ENCODE data around the gene AMPD2.

AMPD2 gene

GRCh38 chr1:109616391-109616790 is 3.2 kb upstream of the AMPD2 start:
- no peak for DNase-seq (ENCODE audit: extremely low read depth in 1 of 2, low read depth in 1 of 2)

- no peak for DNase-seq (ENCODE audit: extremely low read depth in 1 of 2, low read depth in 1 of 2)
Observed at GRCh38 chr1:109617291-109617801, 2.3 kb upstream of the AMPD2 start.

- DNase-seq (ENCODE audit: extremely low read depth in 1 of 2, low read depth in 1 of 2): no peak
Observed at GRCh38 chr1:109618661-109619575, 719 bp upstream of the AMPD2 start.

- DNase-seq (ENCODE audit: extremely low read depth in 1 of 2, low read depth in 1 of 2): no peak
Observed at GRCh38 chr1:109620401-109620791, 759 bp downstream of the AMPD2 start.

GRCh38 chr1:109620841-109621286 is 1.2 kb downstream of the AMPD2 start:
- DNase-seq (ENCODE audit: extremely low read depth in 1 of 2, low read depth in 1 of 2): peak; percentile 93 to 99

GRCh38 chr1:109621379-109622136 is 1.9 kb downstream of the AMPD2 start:
- DNase-seq (ENCODE audit: extremely low read depth in 1 of 2, low read depth in 1 of 2): no peak

- DNase-seq (ENCODE audit: extremely low read depth in 1 of 2, low read depth in 1 of 2): no peak
Observed at GRCh38 chr1:109622137-109622892, 2.7 kb downstream of the AMPD2 start.

GRCh38 chr1:109622895-109623294 is 3.3 kb downstream of the AMPD2 start:
- no peak for DNase-seq (ENCODE audit: extremely low read depth in 1 of 2, low read depth in 1 of 2)

GRCh38 chr1:109623601-109624161 is 4.0 kb downstream of the AMPD2 start:
- no peak for DNase-seq (ENCODE audit: extremely low read depth in 1 of 2, low read depth in 1 of 2)

GRCh38 chr1:109624201-109625010 is 4.8 kb downstream of the AMPD2 start:
- no peak for DNase-seq (ENCODE audit: extremely low read depth in 1 of 2, low read depth in 1 of 2)

GRCh38 chr1:109625176-109625575 is 5.5 kb downstream of the AMPD2 start:
- DNase-seq (ENCODE audit: extremely low read depth in 1 of 2, low read depth in 1 of 2): no peak

- DNase-seq (ENCODE audit: extremely low read depth in 1 of 2, low read depth in 1 of 2): no peak
Observed at GRCh38 chr1:109625601-109626560, 6.2 kb downstream of the AMPD2 start.

GRCh38 chr1:109626682-109627408 is 7.2 kb downstream of the AMPD2 start:
- DNase-seq (ENCODE audit: extremely low read depth in 1 of 2, low read depth in 1 of 2): no peak

- no peak for DNase-seq (ENCODE audit: extremely low read depth in 1 of 2, low read depth in 1 of 2)
Observed at GRCh38 chr1:109627692-109628399, 8.2 kb downstream of the AMPD2 start.

- DNase-seq (ENCODE audit: extremely low read depth in 1 of 2, low read depth in 1 of 2): no peak
Observed at GRCh38 chr1:109628540-109629321, 9.1 kb downstream of the AMPD2 start.

- DNase-seq (ENCODE audit: extremely low read depth in 1 of 2, low read depth in 1 of 2): no peak
Observed at GRCh38 chr1:109629372-109630030, 9.9 kb downstream of the AMPD2 start.

Measured in stimulated activated CD8-positive, alpha-beta memory T cell treated with anti-CD3 and anti-CD28 coated beads, Interleukin-7, amount 100 ng/mL, for 48 hours (primary cell).